Right forelimb (tissue), 1 donor: Measurements from ENCODE around the gene MAPK14.

Experiments
- DNase-seq: peaks from one replicate; pipeline ENCODE4 v3.0.0-alpha.2; 2018

The MAPK14 gene

GRCh38 chr6:36038120-36038876, 10.7 kb downstream of the MAPK14 start:
- DNase-seq = no peak

GRCh38 chr6:36039112-36039511, 11.5 kb downstream of the MAPK14 start:
- DNase-seq = no peak

GRCh38 chr6:36040958-36041357, 13.3 kb downstream of the MAPK14 start:
- no peak for DNase-seq

- DNase-seq = no peak
Observed at GRCh38 chr6:36042618-36043260, 15.1 kb downstream of the MAPK14 start.

GRCh38 chr6:36049582-36049981, 22.0 kb downstream of the MAPK14 start:
- DNase-seq = no peak

GRCh38 chr6:36050305-36050704, 22.7 kb downstream of the MAPK14 start:
- DNase-seq = no peak

GRCh38 chr6:36050947-36051710, 23.5 kb downstream of the MAPK14 start:
- DNase-seq = no peak

GRCh38 chr6:36052097-36052496, 24.5 kb downstream of the MAPK14 start:
- DNase-seq = no peak

- DNase-seq = no peak
Observed at GRCh38 chr6:36053878-36054277, 26.3 kb downstream of the MAPK14 start.

- no peak for DNase-seq
Observed at GRCh38 chr6:36054415-36054814, 26.8 kb downstream of the MAPK14 start.

- no peak for DNase-seq
Observed at GRCh38 chr6:36054956-36055355, 27.3 kb downstream of the MAPK14 start.

GRCh38 chr6:36056178-36056577, 28.6 kb downstream of the MAPK14 start:
- DNase-seq = no peak

- no peak for DNase-seq
Observed at GRCh38 chr6:36061236-36061635, 33.6 kb downstream of the MAPK14 start.

- no peak for DNase-seq
Observed at GRCh38 chr6:36062247-36062646, 34.6 kb downstream of the MAPK14 start.

GRCh38 chr6:36063318-36064060, 35.9 kb downstream of the MAPK14 start:
- DNase-seq = no peak

GRCh38 chr6:36064770-36065396, 37.3 kb downstream of the MAPK14 start:
- DNase-seq = no peak

- no peak for DNase-seq
Observed at GRCh38 chr6:36065916-36066315, 38.3 kb downstream of the MAPK14 start.

- no peak for DNase-seq
Observed at GRCh38 chr6:36066817-36067216, 39.2 kb downstream of the MAPK14 start.

GRCh38 chr6:36067374-36068011, 39.9 kb downstream of the MAPK14 start:
- DNase-seq = no peak

GRCh38 chr6:36068012-36068392, 40.4 kb downstream of the MAPK14 start:
- DNase-seq = no peak

GRCh38 chr6:36068586-36068985, 41.0 kb downstream of the MAPK14 start:
- no peak for DNase-seq

- DNase-seq = no peak
Observed at GRCh38 chr6:36069573-36069972, 42.0 kb downstream of the MAPK14 start.
